HL-60 (cell line): ENCODE measurements around the gene DOCK9.

Source experiments
- DNase-seq, 2 experiments: peaks; one replicate each; pipeline ENCODE4 v3.0.0-alpha.2; 2010 to 2020; ENCODE audit warnings: low read depth in 1 of 2, low spot score in 1 of 2
- H3K27ac ChIP-seq: fragments of 250-450 bp; sonication (Bioruptor Pico); replicated peaks from 2 replicates; pipeline ENCODE4 v1.5.1; 2020; ENCODE audit warnings: mild to moderate bottlenecking, moderate library complexity
- H3K27me3 ChIP-seq: fragments of 250-450 bp; sonication (Bioruptor Pico); 2 replicates; pipeline ENCODE4 v1.5.1; 2021; ENCODE audit warnings: mild to moderate bottlenecking, moderate library complexity; ENCODE audit not compliant: insufficient read depth, poor library complexity, severe bottlenecking
- H3K4me3 ChIP-seq: replicated peaks from 2 replicates; pipeline ENCODE4 v1.5.1; 2011; ENCODE audit warnings: mild to moderate bottlenecking, control low read depth, low read length; ENCODE audit not compliant: insufficient read depth
- GABPA ChIP-seq: IDR thresholded peaks from 2 replicates; pipeline ENCODE4 v1.6.1; 2012; ENCODE audit warnings: low read depth
- POLR2AphosphoS5 ChIP-seq: IDR thresholded peaks from 2 replicates; pipeline ENCODE4 v1.6.1; 2012; ENCODE audit warnings: low read depth
- SPI1 ChIP-seq: IDR thresholded peaks from 2 replicates; pipeline ENCODE4 v1.6.1; 2012; ENCODE audit warnings: low read depth, mild to moderate bottlenecking, borderline replicate concordance
- TF ChIP-seq, protein P1 (sequence below): IDR thresholded peaks from one replicate; pipeline ENCODE4 v1.5.1; 2011; ENCODE audit warnings: low read length, control low read depth, inconsistent platforms; ENCODE audit not compliant: insufficient read depth
- TF ChIP-seq, protein P2 (sequence below): IDR thresholded peaks from 2 replicates; pipeline ENCODE4 v1.6.1; 2012; ENCODE audit warnings: low read depth; ENCODE audit not compliant: insufficient replicate concordance

DOCK9 gene

DNA sequence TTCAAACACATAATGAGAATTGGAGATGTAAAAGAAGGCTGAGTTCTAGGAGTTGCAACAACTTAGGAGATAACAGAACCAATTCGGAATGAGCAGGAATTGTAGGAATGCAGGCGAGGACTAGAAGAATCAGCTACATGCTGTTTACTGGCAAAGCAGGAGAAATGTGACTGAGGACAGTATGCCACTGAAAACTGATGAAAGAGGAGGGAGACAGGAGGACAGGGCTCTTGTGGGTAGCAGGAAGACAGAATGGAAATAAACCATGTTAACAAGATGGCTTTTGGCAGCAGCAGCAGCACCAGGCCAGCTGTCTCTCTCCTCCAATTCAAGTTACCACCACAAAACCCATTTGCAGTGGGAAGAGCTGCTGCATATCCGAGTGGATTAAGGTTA lies 134.4 kb downstream of the DOCK9 start:
- Histone ChIP-seq H3K27me3 (peaks cover 4% of the 10 kb centered on the region), H3K4me3 (no peak overlapping the region), H3K27ac (no peak overlapping the region)
- TF ChIP-seq GABPA (no peak), POLR2AphosphoS5 (no peak), SPI1 (no peak)
- TF ChIP-seq, protein P1, sequence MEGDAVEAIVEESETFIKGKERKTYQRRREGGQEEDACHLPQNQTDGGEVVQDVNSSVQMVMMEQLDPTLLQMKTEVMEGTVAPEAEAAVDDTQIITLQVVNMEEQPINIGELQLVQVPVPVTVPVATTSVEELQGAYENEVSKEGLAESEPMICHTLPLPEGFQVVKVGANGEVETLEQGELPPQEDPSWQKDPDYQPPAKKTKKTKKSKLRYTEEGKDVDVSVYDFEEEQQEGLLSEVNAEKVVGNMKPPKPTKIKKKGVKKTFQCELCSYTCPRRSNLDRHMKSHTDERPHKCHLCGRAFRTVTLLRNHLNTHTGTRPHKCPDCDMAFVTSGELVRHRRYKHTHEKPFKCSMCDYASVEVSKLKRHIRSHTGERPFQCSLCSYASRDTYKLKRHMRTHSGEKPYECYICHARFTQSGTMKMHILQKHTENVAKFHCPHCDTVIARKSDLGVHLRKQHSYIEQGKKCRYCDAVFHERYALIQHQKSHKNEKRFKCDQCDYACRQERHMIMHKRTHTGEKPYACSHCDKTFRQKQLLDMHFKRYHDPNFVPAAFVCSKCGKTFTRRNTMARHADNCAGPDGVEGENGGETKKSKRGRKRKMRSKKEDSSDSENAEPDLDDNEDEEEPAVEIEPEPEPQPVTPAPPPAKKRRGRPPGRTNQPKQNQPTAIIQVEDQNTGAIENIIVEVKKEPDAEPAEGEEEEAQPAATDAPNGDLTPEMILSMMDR, result no peak
- TF ChIP-seq, protein P2, sequence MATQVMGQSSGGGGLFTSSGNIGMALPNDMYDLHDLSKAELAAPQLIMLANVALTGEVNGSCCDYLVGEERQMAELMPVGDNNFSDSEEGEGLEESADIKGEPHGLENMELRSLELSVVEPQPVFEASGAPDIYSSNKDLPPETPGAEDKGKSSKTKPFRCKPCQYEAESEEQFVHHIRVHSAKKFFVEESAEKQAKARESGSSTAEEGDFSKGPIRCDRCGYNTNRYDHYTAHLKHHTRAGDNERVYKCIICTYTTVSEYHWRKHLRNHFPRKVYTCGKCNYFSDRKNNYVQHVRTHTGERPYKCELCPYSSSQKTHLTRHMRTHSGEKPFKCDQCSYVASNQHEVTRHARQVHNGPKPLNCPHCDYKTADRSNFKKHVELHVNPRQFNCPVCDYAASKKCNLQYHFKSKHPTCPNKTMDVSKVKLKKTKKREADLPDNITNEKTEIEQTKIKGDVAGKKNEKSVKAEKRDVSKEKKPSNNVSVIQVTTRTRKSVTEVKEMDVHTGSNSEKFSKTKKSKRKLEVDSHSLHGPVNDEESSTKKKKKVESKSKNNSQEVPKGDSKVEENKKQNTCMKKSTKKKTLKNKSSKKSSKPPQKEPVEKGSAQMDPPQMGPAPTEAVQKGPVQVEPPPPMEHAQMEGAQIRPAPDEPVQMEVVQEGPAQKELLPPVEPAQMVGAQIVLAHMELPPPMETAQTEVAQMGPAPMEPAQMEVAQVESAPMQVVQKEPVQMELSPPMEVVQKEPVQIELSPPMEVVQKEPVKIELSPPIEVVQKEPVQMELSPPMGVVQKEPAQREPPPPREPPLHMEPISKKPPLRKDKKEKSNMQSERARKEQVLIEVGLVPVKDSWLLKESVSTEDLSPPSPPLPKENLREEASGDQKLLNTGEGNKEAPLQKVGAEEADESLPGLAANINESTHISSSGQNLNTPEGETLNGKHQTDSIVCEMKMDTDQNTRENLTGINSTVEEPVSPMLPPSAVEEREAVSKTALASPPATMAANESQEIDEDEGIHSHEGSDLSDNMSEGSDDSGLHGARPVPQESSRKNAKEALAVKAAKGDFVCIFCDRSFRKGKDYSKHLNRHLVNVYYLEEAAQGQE, result no peak
- DNase-seq, result no peak

DNA sequence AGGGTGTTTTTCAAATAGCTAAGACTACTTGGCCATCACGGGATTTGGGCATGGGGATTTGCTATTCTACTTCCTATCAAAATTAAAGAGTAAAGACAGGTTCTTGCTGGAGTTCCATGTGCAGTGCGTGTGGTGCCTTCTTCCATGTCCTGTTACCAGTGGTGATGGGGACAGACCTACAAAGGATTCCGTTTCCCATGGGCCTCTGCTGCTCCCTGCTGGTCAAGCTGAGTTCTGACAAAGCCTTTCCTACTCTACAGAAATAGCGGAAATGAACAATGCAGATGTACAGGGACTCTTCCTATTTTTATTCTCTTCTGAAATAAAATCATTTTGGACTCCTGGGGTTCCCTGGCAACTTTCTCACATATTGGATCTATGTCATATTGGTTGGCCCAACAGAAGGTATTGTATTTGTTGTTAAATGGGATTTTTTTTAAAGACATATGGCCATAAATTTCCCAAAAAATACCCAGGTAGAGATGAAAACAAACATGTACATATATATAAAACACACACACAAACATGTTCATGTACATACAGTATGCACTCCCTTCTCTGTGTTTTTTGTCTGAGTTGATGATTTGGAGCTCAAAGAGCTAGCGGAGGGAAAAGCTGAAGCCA lies 134.9 kb downstream of the DOCK9 start:
- peak; percentile 26 to 88 for DNase-seq
- TF ChIP-seq, protein P1, result peak; percentile 88
- TF ChIP-seq SPI1 (peak; percentile 81), GABPA (no peak), POLR2AphosphoS5 (no peak)
- TF ChIP-seq, protein P2, result no peak
- H3K4me3 ChIP-seq, result no peak overlapping the region
- no peak overlapping the region for H3K27ac ChIP-seq
- H3K27me3 ChIP-seq, result peaks cover 5% of the 10 kb centered on the region

DNA sequence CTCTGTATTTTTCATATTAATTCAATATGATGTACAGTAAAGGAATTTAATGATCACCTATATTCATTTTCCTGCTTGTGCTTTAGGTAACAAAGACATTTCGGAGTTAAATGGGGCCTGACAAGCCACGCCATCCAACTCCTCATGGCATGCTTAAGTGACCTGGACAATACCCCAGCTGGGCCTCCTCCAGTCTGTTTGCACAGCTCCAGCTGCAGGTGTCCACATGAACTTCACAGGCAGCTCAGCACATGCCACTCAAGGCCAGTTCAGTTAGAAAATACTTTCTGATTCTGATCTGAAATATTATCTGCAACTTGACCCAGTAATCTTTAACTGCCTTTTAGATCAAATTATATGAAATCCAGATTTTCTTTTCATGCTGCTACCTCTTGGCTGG lies 135.8 kb downstream of the DOCK9 start:
- H3K27me3 ChIP-seq, result peaks cover 8% of the 10 kb centered on the region
- no peak overlapping the region for H3K27ac ChIP-seq
- no peak for DNase-seq
- no peak overlapping the region for H3K4me3 ChIP-seq
- TF ChIP-seq POLR2AphosphoS5, result no peak
- TF ChIP-seq, protein P1, result no peak
- TF ChIP-seq GABPA, result no peak
- no peak for TF ChIP-seq SPI1
- TF ChIP-seq, protein P2, result no peak
